GM23338 (cell line): Measurements from ENCODE around the gene WDR91. TPM values are rescaled to one million over a fixed set of nuclear protein-coding genes. Genes with fewer than 3 reads are reported as not detected.
A peak's percentile ranks its signal among the peaks of the same experiment; 100 is the strongest.

Experiments
- ATAC-seq: fragments of 200-7000 bp; cut with Tn5 transposase; 3 replicates; pipeline ENCODE4 v1.9.1; 2020
- DNase-seq: peaks from one replicate; pipeline ENCODE4 v3.0.0-alpha.2; 2015; ENCODE audit warnings: low spot score
- H2AFZ ChIP-seq: fragments of 200-600 bp; sonication (generic); 2 replicates; pipeline ENCODE4 v1.8.0; 2016; ENCODE audit warnings: antibody characterized with exemption, mild to moderate bottlenecking, moderate library complexity
- H3F3A ChIP-seq: fragments of 200-600 bp; sonication (generic); replicated peaks from 2 replicates; pipeline ENCODE4 v1.8.0; 2017; ENCODE audit warnings: antibody characterized with exemption, mixed run types, low read depth
- H3K27ac ChIP-seq: fragments of 200-600 bp; sonication (generic); 2 replicates; pipeline ENCODE4 v1.6.1; 2016; ENCODE audit warnings: low read depth
- H3K27me3 ChIP-seq: fragments of 200-600 bp; sonication (generic); 2 replicates; pipeline ENCODE4 v1.8.0; 2016; ENCODE audit warnings: mild to moderate bottlenecking, mixed run types, moderate library complexity; ENCODE audit not compliant: insufficient read depth
- H3K36me3 ChIP-seq: fragments of 200-600 bp; sonication (generic); 2 replicates; pipeline ENCODE4 v1.8.0; 2016; ENCODE audit warnings: mild to moderate bottlenecking; ENCODE audit not compliant: insufficient read depth
- H3K4me1 ChIP-seq: fragments of 200-600 bp; sonication (generic); 2 replicates; pipeline ENCODE4 v1.8.0; 2016; ENCODE audit warnings: mild to moderate bottlenecking, moderate library complexity; ENCODE audit not compliant: insufficient read depth
- H3K4me2 ChIP-seq: fragments of 200-600 bp; sonication (generic); 2 replicates; pipeline ENCODE4 v1.7.1; 2017; ENCODE audit warnings: mixed run types
- H3K4me3 ChIP-seq: fragments of 200-600 bp; sonication (generic); 2 replicates; pipeline ENCODE4 v1.6.1; 2016; ENCODE audit warnings: mixed run types
- H3K79me2 ChIP-seq: fragments of 200-600 bp; sonication (generic); replicated peaks from 2 replicates; pipeline ENCODE4 v1.8.0; 2017; ENCODE audit warnings: mild to moderate bottlenecking; ENCODE audit not compliant: insufficient read depth
- H3K9me2 ChIP-seq: fragments of 200-600 bp; sonication (generic); 2 replicates; pipeline ENCODE4 v1.8.0; 2017; ENCODE audit not compliant: insufficient read depth
- H4K20me1 ChIP-seq: fragments of 200-600 bp; sonication (generic); replicated peaks from 2 replicates; pipeline ENCODE4 v1.8.0; 2017; ENCODE audit warnings: mild to moderate bottlenecking; ENCODE audit not compliant: insufficient read depth
- H3K27ac Mint-ChIP-seq: 2 replicates; pipeline ENCODE4 v1.8.0; 2020; ENCODE audit warnings: inconsistent platforms, mild to moderate bottlenecking, moderate library complexity, mixed read lengths
- H3K27me3 Mint-ChIP-seq: 3 replicates; pipeline ENCODE4 v1.8.0; 2022; ENCODE audit warnings: low read depth, mild to moderate bottlenecking, moderate library complexity, mixed read lengths, inconsistent platforms; ENCODE audit not compliant: insufficient read depth, poor library complexity
- H3K36me3 Mint-ChIP-seq: 3 replicates; pipeline ENCODE4 v1.8.0; 2021; ENCODE audit warnings: low read depth, mild to moderate bottlenecking, inconsistent platforms, moderate library complexity, mixed read lengths
- H3K4me1 Mint-ChIP-seq: 3 replicates; pipeline ENCODE4 v1.8.0; 2020; ENCODE audit warnings: mild to moderate bottlenecking, inconsistent platforms, mixed read lengths
- H3K4me3 Mint-ChIP-seq: 3 replicates; pipeline ENCODE4 v1.8.0; 2021; ENCODE audit warnings: moderate library complexity, mild to moderate bottlenecking, inconsistent platforms, mixed read lengths
- H3K9me3 Mint-ChIP-seq: 3 replicates; pipeline ENCODE4 v1.8.0; 2020; ENCODE audit warnings: moderate library complexity, mild to moderate bottlenecking, inconsistent platforms, mixed read lengths
- CREB1 ChIP-seq: fragments of 250-450 bp; sonication (Bioruptor Pico); IDR thresholded peaks from 2 replicates; pipeline ENCODE4 v1.5.0; 2020; ENCODE audit warnings: low read depth, mild to moderate bottlenecking, moderate library complexity
- ETS1 ChIP-seq: IDR thresholded peaks from 2 replicates; pipeline ENCODE4 v1.6.1; 2016; ENCODE audit warnings: antibody characterized with exemption
- EZH2phosphoT487 ChIP-seq: fragments of 200-600 bp; sonication (generic); IDR thresholded peaks from one replicate; pipeline ENCODE4 v1.8.1; 2018; ENCODE audit warnings: antibody characterized with exemption; ENCODE audit not compliant: unreplicated experiment
- NANOG ChIP-seq: IDR thresholded peaks from 2 replicates; pipeline ENCODE4 v1.6.1; 2016; ENCODE audit warnings: antibody characterized with exemption, borderline replicate concordance
- polyA plus RNA-seq: library from polyadenylated mRNA; unstranded; fragments of >200 nt; fragmentation: Nextera tagmentation; extraction: Ambion mirVana; gene quantifications from 2 replicates; pipeline ENCODE4 v1.2.1, GENCODE V29; 2016
- total RNA-seq: library from RNA; depleted of rRNA; stranded (reverse); fragments of >200 nt; shearing (Covaris generic); gene quantifications from 2 replicates; pipeline ENCODE4 v1.2.3, GENCODE V29; 2014

The WDR91 gene
- total and polyA plus RNA-seq, 2 experiments from 2014 or later, result 5.8 to 32.6 TPM

- H3K36me3 Mint-ChIP-seq, result peaks cover 58% of the 10 kb centered on the region
- TF ChIP-seq EZH2phosphoT487, result no peak
- TF ChIP-seq CREB1 (CRISPR knock-in tag), result no peak
- no peak for TF ChIP-seq ETS1
- peaks cover 15% of the 10 kb centered on the region; the same call in 1 of the 2 replicates for H3K4me1 ChIP-seq
- H3K27ac ChIP-seq, result no peak overlapping the region
- H3K4me3 Mint-ChIP-seq, result no peak overlapping the region
- DNase-seq (no peak), ATAC-seq (no peak)
- no peak overlapping the region for H3K27ac Mint-ChIP-seq
- no peak overlapping the region for H2AFZ ChIP-seq
- no peak overlapping the region for H3K4me2 ChIP-seq
- no peaks in the 10 kb centered on the region for H3K27me3 ChIP-seq
- peaks cover 21% of the 10 kb centered on the region for H3K4me1 Mint-ChIP-seq
- no peaks in the 10 kb centered on the region for H3K79me2 ChIP-seq
- H4K20me1 ChIP-seq, result no peaks in the 10 kb centered on the region
- H3F3A ChIP-seq, result no peaks in the 10 kb centered on the region
- H3K27me3 Mint-ChIP-seq, result peaks cover 7% of the 10 kb centered on the region
- no peaks in the 10 kb centered on the region for H3K9me2 ChIP-seq
- peaks cover 19% of the 10 kb centered on the region for H3K36me3 ChIP-seq
- H3K4me3 ChIP-seq, result no peak overlapping the region
- peaks cover 33% of the 10 kb centered on the region for H3K9me3 Mint-ChIP-seq
Measured at GRCh38 chr7:135180122-135180521, 31.2 kb downstream of the WDR91 start.

- no peaks in the 10 kb centered on the region for H3K27me3 ChIP-seq
- no peak for DNase-seq
- no peak overlapping the region for H3K4me3 ChIP-seq
- H2AFZ ChIP-seq, result no peak overlapping the region
- ATAC-seq, result no peak
- peaks cover 21% of the 10 kb centered on the region for H3K4me1 Mint-ChIP-seq
- H3K79me2 ChIP-seq, result no peaks in the 10 kb centered on the region
- no peak overlapping the region for H3K27ac ChIP-seq
- H3K4me2 ChIP-seq, result no peak overlapping the region
- no peaks in the 10 kb centered on the region for H3F3A ChIP-seq
- H3K4me3 Mint-ChIP-seq, result no peak overlapping the region
- peaks cover 15% of the 10 kb centered on the region; the same call in 1 of the 2 replicates for H3K4me1 ChIP-seq
- peaks cover 7% of the 10 kb centered on the region for H3K27me3 Mint-ChIP-seq
- no peak for TF ChIP-seq NANOG
- TF ChIP-seq EZH2phosphoT487, result no peak
- H3K9me2 ChIP-seq, result no peaks in the 10 kb centered on the region
- no peak overlapping the region for H3K27ac Mint-ChIP-seq
- no peaks in the 10 kb centered on the region for H4K20me1 ChIP-seq
- peaks cover 17% of the 10 kb centered on the region for H3K36me3 ChIP-seq
- H3K9me3 Mint-ChIP-seq, result peaks cover 33% of the 10 kb centered on the region
- H3K36me3 Mint-ChIP-seq, result peaks cover 53% of the 10 kb centered on the region
Measured at GRCh38 chr7:135179321-135179925, 31.9 kb downstream of the WDR91 start.

GRCh38 chr7:135178364-135178763, 33.0 kb downstream of the WDR91 start:
- DNase-seq (no peak), ATAC-seq (no peak)
- Histone ChIP-seq H3K27me3 (no peaks in the 10 kb centered on the region), H3K79me2 (no peaks in the 10 kb centered on the region), H3K4me3 (no peak overlapping the region), H3F3A (no peaks in the 10 kb centered on the region), H3K36me3 (peaks cover 17% of the 10 kb centered on the region), H3K4me1 (peaks cover 15% of the 10 kb centered on the region; the same call in 1 of the 2 replicates), H3K4me2 (no peak overlapping the region), H3K27ac (no peak overlapping the region), H3K9me2 (no peaks in the 10 kb centered on the region), H2AFZ (no peak overlapping the region), H4K20me1 (no peaks in the 10 kb centered on the region)
- peak overlapping the region; percentile 18; the same call in 1 of the 2 replicates for H3K27ac Mint-ChIP-seq
- H3K4me3 Mint-ChIP-seq, result no peak overlapping the region
- peaks cover 21% of the 10 kb centered on the region for H3K4me1 Mint-ChIP-seq
- H3K27me3 Mint-ChIP-seq, result peaks cover 3% of the 10 kb centered on the region
- H3K9me3 Mint-ChIP-seq, result peaks cover 33% of the 10 kb centered on the region
- peaks cover 43% of the 10 kb centered on the region for H3K36me3 Mint-ChIP-seq
- no peak for TF ChIP-seq ETS1
